Hepatocyte (in vitro differentiated cells): ENCODE results near the gene PDZD4. TPM values are rescaled to one million over a fixed set of nuclear protein-coding genes. Genes with fewer than 3 reads are reported as not detected.

Experiments
- DNase-seq: peaks from one replicate; pipeline ENCODE4 v3.0.0-alpha.2; 2016; ENCODE audit warnings: low spot score
- H2AFZ ChIP-seq: fragments of 200-600 bp; sonication (generic); 2 replicates; pipeline ENCODE4 v1.6.0; 2016; ENCODE audit warnings: antibody characterized with exemption, mild to moderate bottlenecking
- H3K27ac ChIP-seq: fragments of 200-600 bp; sonication (generic); 2 replicates; pipeline ENCODE4 v1.5.1; 2016; ENCODE audit warnings: mild to moderate bottlenecking
- H3K27me3 ChIP-seq: fragments of 200-600 bp; sonication (generic); 2 replicates; pipeline ENCODE4 v1.6.1; 2016
- H3K36me3 ChIP-seq: fragments of 200-600 bp; sonication (generic); replicated peaks from 2 replicates; pipeline ENCODE4 v1.5.1; 2016; ENCODE audit warnings: low read depth; ENCODE audit not compliant: insufficient read depth
- H3K4me1 ChIP-seq: fragments of 200-600 bp; sonication (generic); 2 replicates; pipeline ENCODE4 v1.5.1; 2016; ENCODE audit warnings: mild to moderate bottlenecking, moderate library complexity; ENCODE audit not compliant: insufficient read depth
- H3K4me2 ChIP-seq: fragments of 200-600 bp; sonication (generic); 2 replicates; pipeline ENCODE4 v1.6.0; 2016
- H3K4me3 ChIP-seq: fragments of 200-600 bp; sonication (generic); 2 replicates; pipeline ENCODE4 v1.5.1; 2016; ENCODE audit warnings: mild to moderate bottlenecking
- H3K79me2 ChIP-seq: fragments of 200-600 bp; sonication (generic); 2 replicates; pipeline ENCODE4 v1.6.0; 2017; ENCODE audit warnings: mild to moderate bottlenecking
- H3K9me2 ChIP-seq: fragments of 200-600 bp; sonication (generic); replicated peaks from 2 replicates; pipeline ENCODE4 v1.6.0; 2017; ENCODE audit warnings: mild to moderate bottlenecking; ENCODE audit not compliant: insufficient read depth
- H3K9me3 ChIP-seq: fragments of 200-600 bp; sonication (generic); 2 replicates; pipeline ENCODE4 v1.5.1; 2016; ENCODE audit warnings: low read depth, mild to moderate bottlenecking
- H4K20me1 ChIP-seq: fragments of 200-600 bp; sonication (generic); 2 replicates; pipeline ENCODE4 v1.6.0; 2016; ENCODE audit warnings: mild to moderate bottlenecking; ENCODE audit not compliant: insufficient read depth, poor library complexity, severe bottlenecking
- CTCF ChIP-seq: fragments of 200-600 bp; sonication (generic); IDR thresholded peaks from 2 replicates; pipeline ENCODE4 v1.5.1; 2016; ENCODE audit warnings: antibody characterized with exemption, mild to moderate bottlenecking; ENCODE audit not compliant: poor library complexity
- EZH2 ChIP-seq: fragments of 200-600 bp; sonication (generic); IDR thresholded peaks from 2 replicates; pipeline ENCODE4 v1.6.1; 2016; ENCODE audit warnings: antibody characterized with exemption, mild to moderate bottlenecking, borderline replicate concordance
- EZH2phosphoT487 ChIP-seq: fragments of 200-600 bp; sonication (generic); IDR thresholded peaks from one replicate; pipeline ENCODE4 v1.6.1; 2018; ENCODE audit warnings: antibody characterized with exemption, mild to moderate bottlenecking, low read depth, moderate library complexity; ENCODE audit not compliant: unreplicated experiment, severe bottlenecking
- WGBS: methylation state at CpG from one replicate; pipeline ENCODE4 v1.1.6; 2016; ENCODE audit warnings: low lambda C conversion rate; ENCODE audit errors: missing lambda C conversion rate; 5-methylcytosine and 5-hydroxymethylcytosine counted together
- polyA plus RNA-seq: library from polyadenylated mRNA; unstranded; fragments of >200 nt; fragmentation: Nextera tagmentation; extraction: Ambion mirVana; gene quantifications from 2 replicates; pipeline ENCODE4 v1.2.1, GENCODE V29; 2016
- total RNA-seq: library from RNA; depleted of rRNA; stranded (reverse); fragments of >200 nt; gene quantifications from 2 replicates; pipeline ENCODE4 v1.2.3, GENCODE V29; 2014

The PDZD4 gene
- total and polyA plus RNA-seq, 2 experiments from 2014 or later: 0.59 to 2.8 TPM

DNA sequence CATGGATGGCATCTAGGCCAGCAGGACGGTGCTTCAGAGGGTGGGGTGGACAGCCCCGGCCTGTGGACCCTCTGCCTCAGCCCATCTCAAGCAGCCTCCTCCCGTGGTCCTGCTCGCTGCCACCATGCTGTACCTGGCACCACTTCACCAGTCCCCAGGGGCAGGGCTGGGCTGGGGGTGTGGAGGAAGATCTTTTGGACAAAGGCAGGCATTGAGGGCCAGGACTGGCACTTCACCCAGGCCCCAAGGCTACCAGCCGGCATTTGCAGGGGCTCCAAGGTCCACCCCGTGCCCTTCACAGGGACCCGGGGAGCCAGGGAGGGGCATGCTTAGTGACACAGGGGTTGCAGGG, 65.6 kb downstream of the PDZD4 start:
- no peaks in the 10 kb centered on the region for H3K27me3 ChIP-seq
- H3K36me3 ChIP-seq: no peaks in the 10 kb centered on the region
- 94% methylated on average over 7 of the region's 7 CpGs for WGBS
- H3K79me2 ChIP-seq: no peaks in the 10 kb centered on the region
- H3K4me3 ChIP-seq: no peak overlapping the region
- no peaks in the 10 kb centered on the region for H3K9me3 ChIP-seq
- no peaks in the 10 kb centered on the region for H4K20me1 ChIP-seq
- H3K27ac ChIP-seq: no peak overlapping the region
- H3K9me2 ChIP-seq: no peaks in the 10 kb centered on the region
- DNase-seq: no peak
- no peak overlapping the region for H2AFZ ChIP-seq
- TF ChIP-seq CTCF (no peak), EZH2phosphoT487 (no peak), EZH2 (no peak)
- H3K4me1 ChIP-seq: peaks cover 5% of the 10 kb centered on the region
- no peak overlapping the region for H3K4me2 ChIP-seq

DNA sequence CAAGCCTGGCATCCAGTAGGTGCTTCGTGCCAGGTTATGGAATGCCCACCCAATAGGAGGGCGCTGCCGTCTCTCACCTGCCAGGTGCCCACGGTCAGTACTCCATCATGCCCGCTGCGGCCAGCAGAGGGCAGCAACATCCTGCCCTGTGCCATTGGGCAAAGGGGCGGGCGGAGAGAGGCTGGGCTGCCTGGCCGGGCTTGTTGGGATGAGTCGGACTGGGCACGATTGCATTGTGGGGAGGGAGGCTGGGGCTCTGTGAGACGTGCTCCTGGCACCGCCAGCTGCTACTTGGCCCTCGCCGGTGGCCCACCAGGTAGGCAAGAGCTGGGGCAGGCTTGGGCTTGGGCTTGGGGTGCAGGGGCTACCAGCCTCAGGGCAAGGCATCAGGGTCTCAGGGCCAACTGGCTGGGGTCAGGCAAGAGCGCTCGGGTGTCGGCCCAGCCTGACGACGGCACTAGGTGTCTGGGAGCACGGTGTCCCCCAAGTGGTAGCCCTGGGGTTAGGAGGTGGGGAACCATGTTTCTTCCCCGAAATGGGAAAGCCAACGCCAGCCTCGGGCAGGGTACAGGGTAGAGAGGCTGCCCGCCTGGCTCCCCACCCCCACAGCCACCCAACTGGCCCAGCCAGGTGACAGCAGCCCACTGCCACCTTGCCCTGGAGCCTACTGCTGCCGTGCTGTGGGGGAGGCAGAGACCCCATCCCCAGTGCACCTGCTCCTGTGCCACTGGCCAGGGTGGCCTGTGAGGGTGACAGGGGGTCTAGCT, 66.2 kb downstream of the PDZD4 start, which contains the start of gene PLXNB3:
Gene PLXNB3, plus strand, starts transcription at position 261 of the 767 bp plus-strand sequence. CDS start 1,287 bp downstream, outside the sequence.
- no peaks in the 10 kb centered on the region for H3K27me3 ChIP-seq
- H3K4me2 ChIP-seq: peak within 1 kb of the TSS; percentile 49
- H3K36me3 ChIP-seq: no peaks in the 10 kb centered on the region
- no peaks in the 10 kb centered on the region for H3K79me2 ChIP-seq
- WGBS: 75% methylated on average over 26 of the region's 26 CpGs
- H3K9me3 ChIP-seq: no peaks in the 10 kb centered on the region
- H2AFZ ChIP-seq: no peak within 1 kb of the TSS
- H4K20me1 ChIP-seq: no peaks in the 10 kb centered on the region
- H3K27ac ChIP-seq: no peak within 1 kb of the TSS
- peak; percentile 83 for DNase-seq
- peaks cover 5% of the 10 kb centered on the region for H3K4me1 ChIP-seq
- no peak for TF ChIP-seq EZH2
- TF ChIP-seq CTCF: peak; percentile 63
- no peak within 1 kb of the TSS for H3K4me3 ChIP-seq
- no peaks in the 10 kb centered on the region for H3K9me2 ChIP-seq

GRCh38 chrX:153763298-153763932, 66.9 kb downstream of the PDZD4 start:
- no peak for DNase-seq
- no peaks in the 10 kb centered on the region for H3K36me3 ChIP-seq
- H3K9me3 ChIP-seq: no peaks in the 10 kb centered on the region
- no peak overlapping the region for H2AFZ ChIP-seq
- no peaks in the 10 kb centered on the region for H4K20me1 ChIP-seq
- H3K79me2 ChIP-seq: no peaks in the 10 kb centered on the region
- H3K4me2 ChIP-seq: no peak overlapping the region
- 89% methylated on average over 18 of the region's 18 CpGs for WGBS
- no peak overlapping the region for H3K27ac ChIP-seq
- no peaks in the 10 kb centered on the region for H3K27me3 ChIP-seq
- TF ChIP-seq EZH2 (no peak), CTCF (no peak), EZH2phosphoT487 (no peak)
- H3K9me2 ChIP-seq: no peaks in the 10 kb centered on the region
- peaks cover 5% of the 10 kb centered on the region for H3K4me1 ChIP-seq
- no peak overlapping the region for H3K4me3 ChIP-seq
